GM20000 (cell line): ENCODE measurements around the gene EMSY.
"Not testable (repeated sequence)": the region's sequence is repeated elsewhere in the genome, so short reads cannot be mapped to it uniquely, and the experiment has no call there.

Experiments used
- DNase-seq: peaks from one replicate; pipeline ENCODE4 v3.0.0; 2012; ENCODE audit warnings: low spot score
- CTCF ChIP-seq: IDR thresholded peaks from 2 replicates; pipeline ENCODE4 v1.5.1; 2012; ENCODE audit warnings: mild to moderate bottlenecking, control low read depth; ENCODE audit errors: extremely low read depth, missing control alignments

Gene EMSY

GRCh38 chr11:76444384-76445120, at the start of gene EMSY:
Gene EMSY, plus strand, starts transcription at chr11:76445018. Its CDS starts 1,921 bp downstream, at chr11:76446939.
- DNase-seq = peak; percentile 90
- no peak for TF ChIP-seq CTCF

GRCh38 chr11:76395296-76395695, 49.5 kb upstream of the EMSY start:
- no peak for TF ChIP-seq CTCF
- no peak for DNase-seq

GRCh38 chr11:76397383-76397782, 47.4 kb upstream of the EMSY start:
- DNase-seq = no peak
- TF ChIP-seq CTCF = no peak

- TF ChIP-seq CTCF = no peak
- no peak for DNase-seq
Measured at GRCh38 chr11:76400967-76401366, 43.9 kb upstream of the EMSY start.

GRCh38 chr11:76401484-76401883, 43.3 kb upstream of the EMSY start:
- DNase-seq = not testable (repeated sequence)

GRCh38 chr11:76406359-76406758, 38.5 kb upstream of the EMSY start:
- no peak for TF ChIP-seq CTCF
- no peak for DNase-seq

GRCh38 chr11:76408171-76408965, 36.5 kb upstream of the EMSY start:
- no peak for DNase-seq
- TF ChIP-seq CTCF = no peak

- DNase-seq = no peak
- no peak for TF ChIP-seq CTCF
Measured at GRCh38 chr11:76410851-76411357, 33.9 kb upstream of the EMSY start.
